Stimulated activated CD4-positive, alpha-beta T cell treated with anti-CD3 and anti-CD28 coated beads, Interleukin-15, amount 100 ng/mL, for 24 hours (primary cell): ENCODE results near the gene FOS.

Experiments
- DNase-seq: peaks from one replicate; pipeline ENCODE4 v3.0.0-alpha.2; 2020

FOS gene

GRCh38 chr14:75322746-75323145 lies 44.1 kb downstream of the FOS start:
- DNase-seq = no peak

DNA sequence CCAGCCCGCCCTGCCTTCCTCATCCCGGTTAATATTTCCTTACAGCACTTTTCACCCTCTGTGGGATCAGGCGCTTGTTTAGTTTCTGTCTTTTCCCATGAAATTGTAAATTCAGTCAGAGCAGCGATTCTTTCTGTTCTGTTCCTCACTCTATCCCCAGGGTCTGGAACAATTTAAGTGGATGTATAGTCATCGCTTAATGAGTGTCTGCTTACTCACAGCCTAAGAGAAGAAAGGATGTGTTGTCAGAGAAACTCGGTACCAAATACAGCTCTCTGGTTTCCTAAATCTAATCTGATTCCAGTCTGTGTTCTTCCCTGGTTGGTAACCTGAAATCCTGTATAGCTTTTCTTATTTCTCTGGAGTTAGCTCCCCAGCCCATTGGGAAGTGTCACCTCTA lies 44.9 kb downstream of the FOS start:
- DNase-seq = no peak

- DNase-seq = no peak
Observed at GRCh38 chr14:75328558-75329155, 50.0 kb downstream of the FOS start.

DNA sequence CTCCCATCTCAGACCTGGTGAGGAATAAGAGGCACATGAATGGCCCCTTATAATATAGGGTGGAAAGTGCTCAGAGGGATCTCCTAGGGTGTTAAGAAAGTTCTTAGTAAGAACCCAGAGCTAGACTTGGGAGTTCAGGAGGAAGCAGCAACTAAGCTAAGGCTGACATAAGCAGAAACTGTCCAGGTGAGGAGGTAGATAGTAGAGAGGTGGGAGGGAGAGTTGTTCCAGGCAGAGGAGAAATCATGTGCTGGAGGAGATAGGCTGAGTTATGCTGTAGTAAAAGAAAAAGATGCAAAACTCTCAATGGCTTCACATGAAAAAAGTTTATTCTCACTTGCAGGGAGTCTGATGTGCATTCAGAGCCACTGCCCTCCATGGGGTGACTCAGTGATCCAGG lies 50.7 kb downstream of the FOS start:
- DNase-seq = no peak

GRCh38 chr14:75331471-75331870 lies 52.8 kb downstream of the FOS start:
- no peak for DNase-seq
